Keratinocyte (primary cell): ENCODE results near the gene PRSS8.

Source experiments
- CTCF ChIP-seq, 3 experiments: IDR thresholded peaks in 1 of 3; conservative IDR thresholded peaks in 1 of 3; optimal IDR thresholded peaks in 1 of 3; 2 replicates in 2 of 3; 3 replicates in 1 of 3; pipeline versions ENCODE3 to v1.5.1; 2011; ENCODE audit warnings: low read length in 3 of 3, mild to moderate bottlenecking in 3 of 3, moderate library complexity in 2 of 3, control low read depth in 1 of 3, inconsistent platforms in 1 of 3; ENCODE audit not compliant: insufficient read depth in 2 of 3; ENCODE audit errors: extremely low read depth in 1 of 3
- EZH2 ChIP-seq: IDR thresholded peaks from one replicate; pipeline ENCODE4 v1.6.1; 2012; ENCODE audit warnings: inconsistent platforms, mild to moderate bottlenecking, low read length, moderate library complexity

DNA sequence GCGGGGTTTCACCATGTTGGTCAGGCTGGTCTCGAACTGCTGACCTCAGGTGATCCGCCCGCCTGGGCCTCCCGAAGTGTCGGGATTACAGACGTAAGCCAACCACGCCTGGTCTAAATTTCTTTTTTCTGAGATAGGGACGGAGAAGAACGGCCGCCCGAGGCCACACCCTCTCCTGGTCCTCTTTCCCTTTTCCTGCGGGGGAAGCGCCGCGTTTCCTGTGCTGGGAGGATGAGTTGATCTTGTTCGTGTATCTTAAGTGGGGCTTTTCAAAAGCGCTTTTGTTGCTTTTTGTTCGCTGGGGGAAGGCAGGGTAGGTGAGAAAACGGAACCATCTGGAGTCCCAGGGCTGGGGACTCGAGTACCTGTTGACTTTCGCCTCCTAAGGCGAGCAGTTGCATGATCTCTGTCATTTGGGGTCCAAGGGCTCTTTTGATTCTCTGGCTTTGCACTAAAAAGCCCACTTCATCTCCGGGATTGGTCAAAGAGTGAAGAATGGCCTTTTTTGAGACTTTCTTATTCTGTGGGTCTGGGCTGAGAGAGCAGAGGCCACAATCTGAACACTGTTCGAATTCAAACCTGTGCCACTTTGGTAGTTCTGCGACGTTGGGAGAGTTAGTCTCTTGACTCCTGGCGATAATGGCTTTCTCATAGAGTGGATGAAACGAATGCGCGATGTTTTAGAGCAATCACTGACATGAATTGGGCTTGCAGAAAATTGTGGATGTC, 45.7 kb upstream of the PRSS8 start:
- TF ChIP-seq CTCF (optimal IDR thresholded peaks at IDR 0.05 in 1 of 3, IDR thresholded peaks at IDR 0.05 in 1 of 3, conservative IDR thresholded peaks at IDR 0.05 in 1 of 3; ENCODE audit: extremely low read depth in 1 of 3, insufficient read depth in 2 of 3, low read length in 3 of 3), result no peak
- TF ChIP-seq EZH2, result no peak
